ENCODE results near the gene RHEB.
A peak's percentile ranks its signal among the peaks of the same experiment; 100 is the strongest.

RHEB gene

GRCh38 chr7:151430391-151431205 is 89.1 kb downstream of the RHEB start:
- DNase-seq = no peak

DNA sequence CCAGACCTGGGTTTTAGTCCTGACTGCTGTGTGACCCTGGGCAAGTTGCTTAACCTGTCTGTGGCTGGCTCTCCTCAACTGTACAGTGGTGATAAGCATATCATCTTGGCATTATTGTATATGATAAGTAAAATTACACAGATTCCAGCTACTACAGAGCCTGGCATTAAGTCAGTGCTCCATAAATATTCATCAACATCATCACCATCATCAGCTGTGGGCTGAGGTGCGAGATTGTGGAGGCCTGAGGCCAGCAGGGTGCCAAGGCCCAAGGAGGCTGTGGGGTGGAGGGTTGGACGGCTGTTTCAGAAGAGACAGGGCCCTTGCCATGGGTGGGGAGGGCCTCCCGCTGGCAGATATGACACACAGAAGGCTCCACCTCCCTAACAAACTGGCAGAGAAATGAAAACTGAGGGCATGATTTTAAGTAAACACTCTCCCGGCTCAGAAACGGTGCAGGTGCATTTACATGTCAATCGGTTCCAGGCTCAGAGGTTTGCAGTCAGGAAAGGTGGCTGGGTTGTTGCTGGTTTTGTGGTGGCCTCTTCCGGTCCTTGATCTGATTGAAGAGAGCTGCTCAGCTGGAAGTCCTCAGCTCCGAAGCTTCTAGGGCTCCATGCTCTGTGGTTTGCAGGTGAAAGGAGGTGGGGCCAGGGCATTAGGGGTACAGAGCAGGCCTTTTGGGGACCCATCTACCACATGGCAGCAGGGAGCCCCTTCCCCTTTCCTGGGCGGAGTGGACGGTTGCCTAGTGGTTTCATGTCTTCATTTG is 89.9 kb downstream of the RHEB start:
- peak; percentile 76 for DNase-seq

- DNase-seq = no peak
Measured at GRCh38 chr7:151429237-151429559, 90.5 kb downstream of the RHEB start.

GRCh38 chr7:151428378-151429236 is 91.1 kb downstream of the RHEB start:
- no peak for DNase-seq

- DNase-seq = no peak
Measured at GRCh38 chr7:151427705-151428377, 91.9 kb downstream of the RHEB start.

DNA sequence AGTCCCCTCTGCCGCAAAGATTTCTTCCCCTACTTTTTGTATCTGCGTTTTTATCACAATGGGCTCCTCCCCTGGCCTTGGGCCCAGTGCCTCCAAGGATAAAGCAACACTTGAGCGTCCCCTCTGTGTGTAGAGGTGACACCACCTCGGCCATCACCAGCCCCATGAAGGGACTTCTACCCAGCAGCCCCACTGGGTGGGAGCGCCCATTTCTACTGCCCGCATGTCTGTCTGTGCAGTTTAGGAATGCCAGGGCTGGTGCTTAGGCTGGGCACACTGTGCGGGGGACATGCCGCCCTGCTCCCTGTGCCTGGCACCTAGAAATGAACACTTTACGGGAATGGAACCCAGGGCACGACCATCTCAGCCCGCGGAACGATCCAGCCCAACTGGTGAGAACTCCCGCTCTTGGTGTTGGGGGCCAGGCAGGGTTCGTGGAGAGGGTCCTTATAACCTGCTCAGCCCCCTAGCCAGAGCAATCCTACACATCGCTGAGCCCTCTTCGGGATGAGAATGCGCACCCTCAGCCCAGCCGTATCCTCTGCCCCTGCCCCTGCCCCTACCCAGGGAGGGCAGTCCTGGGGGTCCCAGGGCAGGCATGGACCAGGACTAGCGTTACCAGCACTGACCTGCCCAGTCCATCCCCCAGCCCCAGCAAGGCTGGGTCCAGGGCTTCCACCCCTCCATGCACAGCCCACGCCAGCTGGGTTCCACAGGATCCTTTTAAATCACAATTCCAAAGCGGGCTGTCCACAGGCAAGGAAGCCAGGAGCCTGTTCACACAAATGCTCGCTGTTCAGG is 92.6 kb downstream of the RHEB start:
- DNase-seq = no peak

DNA sequence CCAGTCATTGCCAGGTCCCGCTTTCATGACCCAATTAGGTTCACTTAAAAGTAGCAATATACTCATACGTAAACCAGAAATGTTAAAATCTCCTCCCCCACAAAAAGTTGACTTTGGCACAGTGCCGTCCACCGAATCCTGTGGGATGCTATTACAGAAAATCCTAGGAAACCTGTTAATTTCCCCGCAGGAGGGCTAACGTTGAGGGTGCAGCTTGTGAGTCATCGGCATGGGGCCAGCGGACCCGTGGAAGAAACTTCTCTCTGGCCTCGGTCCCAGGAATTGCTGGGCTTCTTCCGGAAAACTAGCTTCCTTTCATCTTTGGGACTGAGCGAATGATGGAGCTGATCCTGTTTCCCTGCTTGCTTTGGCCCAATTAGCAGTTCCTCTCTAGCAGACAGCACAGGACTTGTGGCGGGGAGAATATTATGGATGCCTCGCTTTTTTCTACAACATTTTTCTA is 93.2 kb downstream of the RHEB start:
- DNase-seq = no peak

DNA sequence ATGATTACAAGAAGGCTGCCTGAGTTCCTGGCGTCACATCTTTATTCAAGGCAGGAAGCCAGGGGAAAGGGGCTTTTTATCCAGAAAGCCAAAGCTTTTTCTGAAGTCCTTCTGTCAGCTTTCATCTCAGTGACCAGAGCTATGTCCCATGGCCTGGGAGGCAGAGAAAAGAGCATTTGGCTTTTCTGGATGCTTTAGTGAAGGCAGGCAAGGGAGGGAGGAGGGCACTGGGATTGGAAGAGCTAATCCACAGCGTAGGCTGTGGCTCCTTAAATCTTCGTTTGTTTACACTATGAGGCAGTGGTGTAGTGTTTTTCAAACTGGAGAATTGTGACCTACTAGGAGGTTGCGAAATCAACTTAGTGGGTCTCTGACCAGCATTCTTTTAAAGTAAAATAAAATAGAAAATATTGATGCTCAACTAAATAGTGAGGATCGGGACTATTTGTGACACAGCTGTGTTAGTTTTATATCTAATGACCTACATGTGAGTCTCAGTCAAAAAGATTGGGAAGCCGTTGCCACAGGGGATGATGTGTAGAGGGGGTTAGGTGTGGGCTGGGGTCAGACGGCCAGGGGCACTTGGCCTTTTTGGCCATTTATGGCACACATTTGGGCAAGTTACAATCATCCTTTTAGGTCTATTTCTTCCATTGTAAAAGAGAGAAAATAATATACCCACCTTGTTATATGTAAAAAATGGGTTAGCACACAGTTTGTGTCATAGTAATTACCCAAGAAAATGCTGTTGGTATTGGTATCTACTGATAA is 93.8 kb downstream of the RHEB start:
- no peak for DNase-seq

GRCh38 chr7:151424799-151425198 is 94.9 kb downstream of the RHEB start:
- no peak for DNase-seq

GRCh38 chr7:151423936-151424335 is 95.8 kb downstream of the RHEB start:
- no peak for DNase-seq

- no peak for DNase-seq
Measured at GRCh38 chr7:151423226-151423625, 96.5 kb downstream of the RHEB start.

DNA sequence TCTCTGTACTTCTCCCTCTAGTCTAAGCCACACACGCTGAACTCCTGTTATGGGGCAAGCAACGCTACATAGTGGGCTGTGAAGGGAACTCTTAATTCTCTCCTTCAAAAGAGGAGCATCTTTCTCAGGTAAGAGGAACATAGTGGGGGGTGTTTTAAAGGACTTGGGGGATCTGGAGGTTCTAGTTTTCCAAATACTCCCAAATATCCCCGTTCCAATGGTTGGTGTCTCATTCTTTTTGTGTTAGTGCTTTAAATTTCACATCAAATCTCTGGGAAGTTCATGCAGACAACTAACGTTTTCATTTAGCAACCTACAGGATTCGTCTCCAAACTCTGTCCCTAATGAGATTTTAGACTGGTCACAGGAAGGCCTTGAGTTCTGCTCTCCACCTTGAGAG is 97.5 kb downstream of the RHEB start:
- no peak for DNase-seq

- no peak for DNase-seq
Measured at GRCh38 chr7:151420144-151420543, 99.6 kb downstream of the RHEB start.

DNA sequence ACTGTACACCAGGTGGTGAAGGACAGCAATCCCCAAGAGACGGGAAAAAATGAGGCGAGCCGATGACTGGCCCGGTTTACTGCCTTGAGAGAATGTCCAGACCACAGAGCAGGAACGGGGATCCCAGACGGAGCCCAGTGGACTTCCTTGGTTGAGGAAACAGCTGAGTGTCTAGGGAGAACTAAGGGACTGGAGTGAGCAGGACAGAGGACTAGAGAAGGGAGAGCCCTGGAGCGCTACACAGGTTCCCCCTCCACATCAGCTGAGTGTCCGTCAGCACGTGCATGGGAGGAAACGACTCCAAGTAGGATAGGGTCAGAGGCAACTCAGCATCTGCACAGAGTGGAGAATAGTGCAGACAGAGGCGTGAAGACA is 102.8 kb downstream of the RHEB start:
- DNase-seq = no peak

DNA sequence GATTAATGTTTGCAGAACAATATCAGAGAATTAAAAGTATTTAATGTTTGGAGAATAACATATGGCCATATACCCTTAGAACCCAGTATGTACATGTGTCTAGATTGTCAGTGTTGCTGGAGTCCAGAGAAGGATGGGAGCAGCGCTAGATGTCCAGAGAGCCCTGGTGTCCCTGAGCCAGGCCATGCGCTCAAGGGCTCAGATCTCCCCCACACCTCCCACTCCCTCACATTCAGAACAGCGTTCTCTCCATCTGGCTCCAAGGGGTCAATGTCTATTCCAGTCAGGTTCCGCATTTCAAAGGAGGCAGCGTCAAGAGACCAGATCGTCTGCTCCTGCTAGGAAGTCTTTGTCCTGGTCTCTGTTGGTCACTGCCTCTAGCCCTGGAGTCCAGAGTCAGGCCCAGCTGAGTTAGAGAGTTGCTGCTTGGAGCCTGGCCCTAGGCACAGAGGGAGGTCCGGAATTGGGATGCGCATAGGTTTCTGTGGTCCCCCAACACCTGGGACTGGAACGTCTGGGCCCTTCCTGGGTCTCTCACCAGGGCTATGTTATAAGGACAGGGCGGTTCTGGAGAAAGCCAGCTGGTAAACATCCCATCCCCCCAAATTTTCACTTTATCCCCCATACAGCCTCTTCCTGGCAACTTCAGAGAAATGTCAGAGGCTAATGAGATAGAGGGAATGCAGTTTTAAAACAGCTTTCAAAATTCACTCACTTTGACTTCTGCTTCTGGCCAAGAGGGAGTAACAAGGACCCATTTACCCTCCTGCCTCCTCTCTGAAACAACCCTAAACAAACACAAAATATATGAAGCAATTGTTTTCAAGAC is 103.4 kb downstream of the RHEB start:
- no peak for DNase-seq

Data from NCI-H187 treated with DMSO at 0.1 percent for 48 hours (cell line).